HUES48 (cell line): Measurements from ENCODE around the gene LRBA.

Experiments used
- H3K27ac ChIP-seq: one replicate; pipeline ENCODE4 v1.7.0; 2013; ENCODE audit warnings: low read depth, low read length, inconsistent platforms
- H3K27me3 ChIP-seq: 2 replicates; pipeline ENCODE4 v1.6.1; 2013; ENCODE audit warnings: mild to moderate bottlenecking, low read length; ENCODE audit not compliant: control insufficient read depth, insufficient read depth
- H3K36me3 ChIP-seq: 2 replicates; pipeline ENCODE4 v1.6.1; 2013; ENCODE audit warnings: low read length; ENCODE audit not compliant: control insufficient read depth, insufficient read depth
- H3K4me1 ChIP-seq: 2 replicates; pipeline ENCODE4 v1.6.1; 2013; ENCODE audit warnings: mild to moderate bottlenecking, low read length; ENCODE audit not compliant: control insufficient read depth, insufficient read depth
- H3K4me3 ChIP-seq: 2 replicates; pipeline ENCODE4 v1.5.1; 2013; ENCODE audit warnings: mild to moderate bottlenecking, low read depth, low read length
- H3K9ac ChIP-seq: 2 replicates; pipeline ENCODE4 v1.6.1; 2013; ENCODE audit warnings: mild to moderate bottlenecking, low read depth, low read length, moderate library complexity
- H3K9me3 ChIP-seq: 2 replicates; pipeline ENCODE4 v1.6.1; 2013; ENCODE audit warnings: low read length; ENCODE audit not compliant: control insufficient read depth, insufficient read depth

LRBA gene

DNA sequence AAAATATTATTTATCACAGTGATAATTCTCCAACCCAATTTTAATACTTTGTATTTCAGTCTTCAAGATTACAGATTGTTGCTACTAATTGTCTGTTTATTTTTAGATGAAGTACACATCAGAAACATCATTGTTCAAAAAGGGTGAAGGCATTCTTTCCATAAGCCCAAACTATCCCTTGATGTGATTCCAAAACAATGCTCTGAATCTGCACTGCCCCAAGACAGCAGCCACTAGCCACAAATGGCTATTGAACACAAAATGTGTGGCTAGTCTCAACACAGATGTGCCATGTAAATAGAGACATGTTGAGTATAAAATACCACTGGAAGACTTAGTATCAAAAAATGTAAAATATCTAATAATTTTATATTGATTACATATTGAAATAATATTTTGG lies 583.9 kb downstream of the LRBA start:
- no peaks in the 10 kb centered on the region for H3K9me3 ChIP-seq
- H3K4me3 ChIP-seq = no peak overlapping the region
- no peak overlapping the region for H3K27ac ChIP-seq
- no peak overlapping the region for H3K9ac ChIP-seq
- H3K36me3 ChIP-seq = no peaks in the 10 kb centered on the region
- no peaks in the 10 kb centered on the region for H3K27me3 ChIP-seq
- H3K4me1 ChIP-seq = no peaks in the 10 kb centered on the region

DNA sequence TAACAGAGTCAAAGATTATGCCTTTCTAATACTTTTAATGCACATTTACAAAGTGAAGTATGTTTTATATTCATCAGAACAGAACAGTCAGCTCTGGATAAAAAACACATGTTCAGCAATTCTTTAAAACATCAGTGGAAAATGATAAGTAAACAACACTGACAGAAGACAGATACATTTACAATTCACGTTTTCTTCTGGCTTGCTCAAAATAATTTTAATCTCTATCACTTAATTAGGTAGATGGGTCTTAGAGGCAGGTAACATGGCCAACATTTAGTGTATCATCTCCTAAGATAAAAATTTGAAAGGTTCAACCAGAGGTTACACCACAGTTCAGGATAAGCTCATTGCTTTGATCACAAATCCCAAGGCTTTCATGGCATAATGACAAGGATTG lies 589.9 kb downstream of the LRBA start:
- H3K9ac ChIP-seq = no peak overlapping the region
- H3K4me3 ChIP-seq = no peak overlapping the region
- no peak overlapping the region for H3K27ac ChIP-seq
- no peaks in the 10 kb centered on the region for H3K4me1 ChIP-seq
- H3K36me3 ChIP-seq = no peaks in the 10 kb centered on the region
- H3K9me3 ChIP-seq = no peaks in the 10 kb centered on the region
- H3K27me3 ChIP-seq = no peaks in the 10 kb centered on the region

DNA sequence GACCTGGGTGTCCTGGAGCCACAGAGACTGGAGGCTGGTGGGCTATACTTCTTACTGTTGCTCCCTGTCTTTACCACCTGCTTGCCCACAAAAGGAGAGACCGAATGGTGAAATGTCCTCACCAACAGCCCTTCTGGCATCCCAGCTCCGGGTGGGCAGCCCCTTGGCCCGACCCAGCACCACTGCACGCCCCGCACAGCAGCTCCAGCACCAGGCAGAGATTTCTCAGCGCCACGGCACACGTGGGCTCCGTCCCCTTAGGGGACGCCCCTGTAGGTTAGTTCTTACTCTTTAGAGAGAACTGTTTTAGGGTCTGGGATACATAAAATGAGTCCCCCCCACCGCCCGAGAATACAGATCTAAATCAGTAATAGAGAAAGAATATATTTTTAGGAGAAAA lies 591.6 kb downstream of the LRBA start:
- Histone ChIP-seq H3K4me3 (no peak overlapping the region), H3K27me3 (no peaks in the 10 kb centered on the region), H3K4me1 (no peaks in the 10 kb centered on the region), H3K9me3 (no peaks in the 10 kb centered on the region), H3K27ac (no peak overlapping the region), H3K36me3 (no peaks in the 10 kb centered on the region), H3K9ac (no peak overlapping the region)

DNA sequence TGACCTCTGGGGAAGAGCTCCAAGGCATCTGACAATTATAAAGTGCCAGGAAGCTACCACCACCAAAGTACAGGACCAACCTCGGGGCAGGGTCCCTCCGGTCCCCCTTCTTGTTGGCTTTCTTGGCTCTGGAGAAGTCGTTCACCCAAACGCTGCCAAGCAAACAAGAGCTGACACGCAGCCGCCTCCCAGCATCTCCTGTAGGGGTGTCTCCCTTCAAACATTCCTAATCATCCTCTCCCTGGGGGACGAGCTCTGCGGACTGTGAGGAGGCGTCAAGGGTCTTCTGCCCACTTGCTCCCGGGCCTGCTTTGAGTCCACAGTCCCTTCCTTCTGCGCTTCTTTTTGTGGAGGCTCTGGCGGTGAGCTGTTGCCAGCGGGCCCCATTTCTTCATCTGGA lies 592.0 kb downstream of the LRBA start:
- Histone ChIP-seq H3K9ac (no peak overlapping the region), H3K36me3 (no peaks in the 10 kb centered on the region), H3K9me3 (no peaks in the 10 kb centered on the region), H3K4me1 (no peaks in the 10 kb centered on the region), H3K4me3 (no peak overlapping the region), H3K27me3 (no peaks in the 10 kb centered on the region), H3K27ac (no peak overlapping the region)

DNA sequence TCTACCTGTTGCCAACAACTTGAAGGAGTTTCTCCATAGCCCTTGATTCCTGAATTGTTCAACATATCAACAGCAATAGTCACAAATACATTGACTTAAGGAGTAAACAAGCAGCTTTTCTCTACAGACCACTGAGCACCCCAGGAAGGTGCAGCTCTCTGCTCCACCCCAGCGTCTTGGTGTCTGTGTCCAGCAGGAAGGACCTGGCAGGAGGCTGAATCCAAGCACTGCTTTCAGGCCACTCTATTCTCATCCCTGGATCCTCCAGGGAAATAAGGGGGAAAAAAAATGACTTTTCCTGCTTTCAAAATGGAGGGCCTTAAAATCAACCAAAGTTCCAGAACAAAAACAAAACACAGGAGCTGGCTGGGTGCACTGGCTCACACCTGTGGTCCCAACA lies 593.5 kb downstream of the LRBA start:
- H3K36me3 ChIP-seq = no peaks in the 10 kb centered on the region
- H3K27ac ChIP-seq = no peak overlapping the region
- H3K27me3 ChIP-seq = no peaks in the 10 kb centered on the region
- H3K9ac ChIP-seq = no peak overlapping the region
- H3K4me1 ChIP-seq = no peaks in the 10 kb centered on the region
- no peaks in the 10 kb centered on the region for H3K9me3 ChIP-seq
- no peak overlapping the region for H3K4me3 ChIP-seq

DNA sequence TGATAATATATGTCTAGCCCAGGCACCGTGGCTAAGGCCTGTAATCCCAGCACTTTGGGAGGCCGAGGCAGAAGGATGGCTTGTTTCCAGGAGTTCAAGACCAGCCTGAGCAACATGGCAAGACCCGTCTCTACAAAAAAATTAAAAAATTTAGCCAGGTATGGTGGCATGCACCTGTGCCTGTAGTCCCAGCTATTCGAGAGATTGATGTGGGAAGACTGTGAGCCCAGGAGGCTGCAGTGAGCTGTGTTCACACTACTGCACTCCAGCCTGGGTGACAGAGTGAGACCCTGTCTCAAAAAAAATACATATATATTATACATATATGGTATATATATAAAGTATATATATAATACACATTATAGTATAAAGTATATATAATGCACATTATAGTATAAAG lies 595.1 kb downstream of the LRBA start:
- H3K36me3 ChIP-seq = no peaks in the 10 kb centered on the region
- no peaks in the 10 kb centered on the region for H3K27me3 ChIP-seq
- H3K9ac ChIP-seq = no peak overlapping the region
- no peaks in the 10 kb centered on the region for H3K4me1 ChIP-seq
- H3K4me3 ChIP-seq = no peak overlapping the region
- no peak overlapping the region for H3K27ac ChIP-seq
- H3K9me3 ChIP-seq = no peaks in the 10 kb centered on the region

DNA sequence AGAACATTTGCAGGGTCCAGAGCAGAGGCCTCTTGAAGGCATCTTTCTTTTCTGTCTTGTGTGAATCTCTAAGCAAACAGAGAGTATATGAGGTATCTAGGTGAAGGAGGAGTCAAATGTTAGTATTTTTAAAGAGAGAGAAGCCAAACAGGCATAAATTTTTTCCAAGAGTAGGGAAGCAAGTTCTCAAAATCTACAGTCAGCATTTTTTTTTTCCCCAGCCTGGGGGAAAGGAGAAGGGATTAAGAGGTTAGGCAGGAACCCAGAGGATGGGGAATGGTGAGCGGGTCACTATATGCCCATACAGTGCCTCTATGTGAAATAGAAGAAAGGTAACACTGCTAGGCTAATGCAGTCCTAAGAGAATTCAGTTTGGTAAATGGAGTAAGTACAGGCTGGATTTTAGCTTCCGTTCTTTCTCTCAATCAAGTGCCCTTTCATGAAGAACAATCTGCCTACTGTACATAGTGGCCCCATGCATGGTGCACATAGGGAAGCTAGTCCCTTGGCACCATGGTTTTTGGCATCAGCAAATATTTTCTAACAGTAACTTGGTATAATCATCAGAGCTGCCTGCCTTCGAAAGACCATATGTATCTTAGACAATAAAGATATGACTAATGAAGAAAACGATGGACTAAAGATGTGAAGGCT lies 596.2 kb downstream of the LRBA start:
- Histone ChIP-seq H3K9ac (no peak overlapping the region), H3K4me1 (no peaks in the 10 kb centered on the region), H3K27me3 (no peaks in the 10 kb centered on the region), H3K9me3 (no peaks in the 10 kb centered on the region), H3K4me3 (no peak overlapping the region), H3K36me3 (no peaks in the 10 kb centered on the region), H3K27ac (no peak overlapping the region)

DNA sequence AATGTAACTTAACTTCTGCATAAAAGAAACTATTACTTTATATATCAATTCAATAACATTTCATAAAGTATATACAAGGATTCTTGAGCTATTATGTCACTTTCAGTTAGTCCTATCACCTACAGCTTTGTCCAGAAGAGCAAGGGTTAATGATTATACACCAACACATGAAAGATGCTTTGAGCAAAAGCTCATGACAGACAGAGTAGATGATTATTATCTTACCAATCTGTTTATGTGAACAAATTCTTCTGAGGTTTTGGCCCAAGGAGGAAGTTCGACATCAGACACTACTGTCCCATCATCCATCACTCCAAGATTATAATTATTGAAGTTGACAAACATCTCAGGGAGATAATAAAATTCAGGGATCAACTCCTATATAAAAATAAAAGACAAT lies 599.9 kb downstream of the LRBA start:
- Histone ChIP-seq H3K9me3 (no peaks in the 10 kb centered on the region), H3K4me3 (no peak overlapping the region), H3K27me3 (no peaks in the 10 kb centered on the region), H3K4me1 (no peaks in the 10 kb centered on the region), H3K9ac (no peak overlapping the region), H3K36me3 (no peaks in the 10 kb centered on the region), H3K27ac (no peak overlapping the region)

DNA sequence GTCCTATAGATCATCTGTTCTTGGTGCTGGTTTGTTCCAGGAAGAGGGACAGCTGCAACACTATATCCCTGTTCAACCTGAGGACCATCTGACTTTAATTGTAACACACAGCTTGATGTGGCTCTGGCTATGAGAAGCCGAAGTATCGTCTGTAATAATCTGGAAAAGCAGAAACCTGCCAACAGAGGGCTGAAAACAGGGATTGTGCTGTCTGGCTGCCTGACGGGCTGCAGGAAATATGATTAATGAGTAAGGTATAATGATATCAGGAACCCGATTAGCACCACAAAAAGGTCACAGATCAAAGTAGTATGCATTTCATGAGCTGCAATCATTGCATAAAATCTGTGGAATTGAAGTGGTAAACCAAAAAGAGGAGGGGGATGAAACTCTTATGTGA lies 603.6 kb downstream of the LRBA start:
- Histone ChIP-seq H3K4me3 (no peak overlapping the region), H3K27me3 (no peaks in the 10 kb centered on the region), H3K9ac (no peak overlapping the region), H3K9me3 (no peaks in the 10 kb centered on the region), H3K4me1 (no peaks in the 10 kb centered on the region), H3K36me3 (no peaks in the 10 kb centered on the region), H3K27ac (no peak overlapping the region)

DNA sequence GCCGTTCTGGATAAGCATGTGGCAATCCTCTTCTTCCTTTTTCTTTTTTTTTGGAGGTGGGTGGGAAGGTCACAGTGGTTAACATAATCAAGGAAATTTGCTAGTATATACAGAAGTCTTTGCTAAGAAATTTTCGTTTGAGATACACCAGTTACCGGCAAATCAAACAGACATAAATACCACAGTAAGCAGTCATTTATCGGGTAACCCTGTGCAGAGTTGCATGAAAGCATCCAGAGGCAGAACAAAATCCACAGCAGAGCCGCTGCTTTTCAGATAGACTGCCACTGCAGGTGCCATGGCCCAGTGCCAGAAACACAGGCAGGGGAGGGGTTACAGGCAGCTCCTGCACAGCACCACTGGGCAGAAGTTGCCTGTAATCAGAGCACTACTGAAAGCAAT lies 612.2 kb downstream of the LRBA start:
- no peak overlapping the region for H3K9ac ChIP-seq
- H3K27ac ChIP-seq = no peak overlapping the region
- H3K4me1 ChIP-seq = no peaks in the 10 kb centered on the region
- no peaks in the 10 kb centered on the region for H3K27me3 ChIP-seq
- no peaks in the 10 kb centered on the region for H3K36me3 ChIP-seq
- H3K9me3 ChIP-seq = no peaks in the 10 kb centered on the region
- no peak overlapping the region for H3K4me3 ChIP-seq

DNA sequence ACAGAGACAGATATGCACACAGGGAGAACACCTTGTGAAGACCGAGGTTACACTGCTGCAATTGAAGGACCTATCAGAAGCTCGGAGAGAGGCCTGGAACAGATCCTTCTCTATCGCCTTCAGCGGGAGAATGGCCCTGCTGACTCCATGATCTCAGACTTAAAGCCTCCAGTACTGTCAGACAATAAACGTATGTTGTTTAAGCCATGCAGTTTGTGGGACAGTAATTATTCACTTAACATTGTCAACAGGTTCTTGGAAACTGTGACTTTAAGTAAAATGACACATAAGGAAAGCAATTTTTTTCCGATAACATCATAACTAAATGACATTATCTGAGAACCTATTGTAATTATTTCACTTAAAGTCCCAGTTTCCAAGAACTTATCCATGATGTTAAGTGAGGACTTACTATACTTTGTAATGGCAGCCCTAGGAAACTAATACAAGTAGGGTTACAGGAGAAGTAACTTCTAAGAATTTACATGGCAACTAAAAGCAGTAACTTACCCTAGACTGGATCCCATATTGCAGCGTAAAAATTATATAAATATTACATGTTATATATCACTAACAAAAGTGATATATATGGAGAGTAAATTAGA lies 613.9 kb downstream of the LRBA start:
- Histone ChIP-seq H3K4me3 (no peak overlapping the region), H3K27ac (no peak overlapping the region), H3K4me1 (no peaks in the 10 kb centered on the region), H3K27me3 (no peaks in the 10 kb centered on the region), H3K9ac (no peak overlapping the region), H3K36me3 (no peaks in the 10 kb centered on the region), H3K9me3 (no peaks in the 10 kb centered on the region)
